SH-SY5Y (cell line): ENCODE measurements around the gene GPR176.

Experiments used
- GATA2 ChIP-seq: IDR thresholded peaks from 2 replicates; pipeline ENCODE4 v1.6.1; 2011; ENCODE audit warnings: mild to moderate bottlenecking, low read depth, low read length
- GATA3 ChIP-seq: IDR thresholded peaks from 2 replicates; pipeline ENCODE4 v1.6.1; 2011; ENCODE audit warnings: low read depth, mild to moderate bottlenecking, low read length, moderate library complexity

DNA sequence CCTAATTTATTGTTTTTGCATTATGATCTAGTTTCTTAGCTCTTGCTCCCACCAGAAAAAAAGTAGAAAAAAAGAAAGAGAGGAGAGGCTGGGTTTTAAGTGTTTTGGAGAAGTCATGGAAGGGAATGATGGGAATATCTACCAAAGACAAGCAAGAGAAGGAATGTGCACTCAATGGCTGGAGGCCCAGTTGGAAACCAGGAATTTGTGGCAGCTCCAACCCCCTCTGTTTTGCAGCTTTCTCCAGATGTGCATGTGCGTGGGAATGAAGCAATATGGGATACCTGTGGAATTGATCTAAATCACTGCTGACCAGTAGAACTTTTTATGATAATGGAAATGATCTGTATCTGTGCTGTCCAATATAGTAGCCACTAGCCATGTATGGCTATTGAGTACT is 41.0 kb upstream of the GPR176 start:
- no peak for TF ChIP-seq GATA3
- no peak for TF ChIP-seq GATA2
